DMS153 treated with DMSO at 0.1 percent for 48 hours (cell line): ENCODE results near the gene IL27RA.

Experiments used
- DNase-seq: peaks from one replicate; lab custom pipeline; 2025; ENCODE audit not compliant: unreplicated experiment; lab: John Stamatoyannopoulos, UW

IL27RA gene

DNA sequence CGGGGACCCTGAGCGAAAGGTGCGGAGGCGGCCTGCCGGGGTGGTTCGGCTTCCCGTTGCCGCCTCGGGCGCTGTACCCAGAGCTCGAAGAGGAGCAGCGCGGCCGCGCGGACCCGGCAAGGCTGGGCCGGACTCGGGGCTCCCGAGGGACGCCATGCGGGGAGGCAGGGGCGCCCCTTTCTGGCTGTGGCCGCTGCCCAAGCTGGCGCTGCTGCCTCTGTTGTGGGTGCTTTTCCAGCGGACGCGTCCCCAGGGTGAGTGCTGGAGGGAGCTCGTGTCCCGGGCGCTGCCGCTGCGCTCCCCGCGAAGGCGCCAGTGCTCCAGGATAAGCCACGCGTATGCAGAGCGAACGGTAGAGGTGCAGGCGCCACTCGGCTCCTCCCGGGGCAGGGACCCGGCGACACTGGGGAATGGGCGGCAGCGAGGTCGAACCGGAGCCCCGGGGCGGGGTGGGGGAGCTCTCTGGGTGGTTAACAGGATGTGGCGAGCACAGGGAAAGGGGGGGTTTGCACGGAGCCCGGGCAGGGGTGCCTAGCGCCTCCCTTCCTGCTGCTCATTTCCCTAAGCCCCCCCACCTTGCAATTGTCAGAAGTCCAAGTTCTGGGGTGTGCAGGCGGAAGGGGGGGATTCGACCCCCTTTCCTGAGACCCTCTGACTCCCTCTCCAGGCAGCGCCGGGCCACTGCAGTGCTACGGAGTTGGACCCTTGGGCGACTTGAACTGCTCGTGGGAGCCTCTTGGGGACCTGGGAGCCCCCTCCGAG is at the start of gene IL27RA:
Gene IL27RA (plus strand): TSS at position 44 of the 762 bp plus-strand sequence. CDS start 111 bp downstream, at position 155.
- DNase-seq = peak; percentile 59

DNA sequence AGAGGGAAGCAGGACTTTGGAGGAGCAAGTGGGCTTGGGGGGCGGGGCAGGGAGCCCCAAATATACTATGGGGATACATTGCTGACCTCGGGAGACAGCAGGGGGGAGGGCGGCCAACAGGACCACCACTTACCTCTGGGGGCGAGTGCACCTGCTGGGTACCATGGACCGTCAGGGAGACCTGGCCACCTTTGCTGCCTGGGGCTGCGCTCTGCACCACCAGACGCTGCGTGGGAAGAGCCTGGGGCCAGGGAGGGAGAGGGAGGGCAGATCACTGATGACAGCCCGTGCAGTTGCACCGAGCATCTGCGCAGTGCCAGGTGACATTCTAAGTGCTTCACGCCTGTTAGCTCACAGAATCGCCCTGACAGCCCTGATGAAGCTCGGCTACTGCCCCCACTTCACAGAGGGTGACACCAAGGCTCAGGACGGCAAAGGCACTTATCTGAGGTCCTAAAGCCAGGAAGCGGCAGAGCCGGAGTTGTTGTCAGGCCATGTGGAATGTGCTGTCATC is 49.5 kb upstream of the IL27RA start:
- DNase-seq = no peak

DNA sequence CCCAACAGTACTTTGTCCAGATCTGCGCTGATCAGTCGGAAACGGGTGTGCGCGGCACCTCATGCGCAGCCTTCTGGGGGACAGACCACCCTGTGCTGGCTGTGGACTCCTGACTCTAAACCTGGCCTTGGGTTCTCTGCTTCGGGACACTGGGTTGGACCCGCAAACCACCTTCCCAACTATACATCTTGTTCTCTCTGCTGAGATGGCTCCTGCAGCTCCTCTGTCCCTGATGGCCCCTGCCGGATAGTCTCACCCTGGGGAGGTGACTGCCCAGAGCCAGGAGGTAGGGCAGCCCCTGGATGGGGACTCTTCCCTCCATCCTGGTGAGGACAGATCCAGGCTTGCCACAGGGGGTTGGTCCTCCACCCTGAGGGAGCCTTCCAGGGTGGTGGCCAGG is 48.8 kb upstream of the IL27RA start:
- DNase-seq = no peak

DNA sequence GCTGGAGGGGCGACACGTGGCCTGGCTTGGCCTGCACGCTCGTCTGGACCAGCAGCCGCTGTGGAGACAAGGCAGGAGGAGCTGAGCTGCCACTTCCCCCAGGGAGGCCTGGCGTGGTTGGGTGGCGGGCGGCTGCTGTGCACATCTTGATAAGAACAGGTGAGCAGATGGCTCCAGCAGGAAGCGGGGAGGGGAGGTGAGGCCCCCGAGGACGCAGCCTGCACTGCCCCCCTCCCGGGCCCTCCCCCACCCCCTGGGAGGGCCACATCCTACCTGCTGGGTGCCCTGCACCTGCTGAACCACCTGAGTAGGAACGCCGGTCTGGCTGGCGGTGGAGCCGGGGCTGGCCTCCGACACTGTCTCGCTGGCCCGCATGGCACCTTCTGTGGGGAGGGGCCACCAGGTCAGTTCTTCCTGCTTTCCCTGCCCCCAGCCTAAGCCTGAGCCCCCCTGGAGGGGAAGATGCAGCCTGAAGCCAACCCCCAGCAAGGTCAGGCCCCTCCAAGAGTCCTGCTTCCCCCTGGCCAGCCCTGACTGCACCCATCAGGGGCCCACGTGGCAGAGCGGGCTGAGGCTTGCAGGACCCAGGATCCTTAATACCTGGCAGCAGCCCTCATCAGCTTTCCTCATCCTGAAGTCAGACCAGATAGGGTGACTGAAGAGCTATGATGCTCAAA is 48.2 kb upstream of the IL27RA start:
- peak; percentile 56 for DNase-seq

DNA sequence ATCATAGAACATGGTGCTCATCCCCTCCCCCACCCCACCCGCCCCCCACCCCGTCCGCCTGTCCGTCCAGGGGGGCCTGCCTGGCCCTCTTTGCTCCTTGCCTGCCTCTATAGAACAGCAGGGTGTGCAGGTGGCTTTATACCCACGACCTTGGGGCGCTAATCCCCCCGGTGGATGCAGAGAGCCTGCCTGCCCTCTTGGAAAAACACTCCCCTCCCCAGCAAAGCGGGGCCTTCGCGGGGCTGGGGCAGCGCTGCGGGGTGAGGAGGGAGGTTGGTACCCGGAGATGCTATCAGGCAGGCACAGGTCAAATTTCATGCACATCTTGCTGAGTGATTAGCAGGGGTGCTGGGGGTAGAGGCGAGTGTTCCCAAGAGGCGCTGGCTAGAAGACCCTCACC is 47.4 kb upstream of the IL27RA start:
- DNase-seq = no peak

DNA sequence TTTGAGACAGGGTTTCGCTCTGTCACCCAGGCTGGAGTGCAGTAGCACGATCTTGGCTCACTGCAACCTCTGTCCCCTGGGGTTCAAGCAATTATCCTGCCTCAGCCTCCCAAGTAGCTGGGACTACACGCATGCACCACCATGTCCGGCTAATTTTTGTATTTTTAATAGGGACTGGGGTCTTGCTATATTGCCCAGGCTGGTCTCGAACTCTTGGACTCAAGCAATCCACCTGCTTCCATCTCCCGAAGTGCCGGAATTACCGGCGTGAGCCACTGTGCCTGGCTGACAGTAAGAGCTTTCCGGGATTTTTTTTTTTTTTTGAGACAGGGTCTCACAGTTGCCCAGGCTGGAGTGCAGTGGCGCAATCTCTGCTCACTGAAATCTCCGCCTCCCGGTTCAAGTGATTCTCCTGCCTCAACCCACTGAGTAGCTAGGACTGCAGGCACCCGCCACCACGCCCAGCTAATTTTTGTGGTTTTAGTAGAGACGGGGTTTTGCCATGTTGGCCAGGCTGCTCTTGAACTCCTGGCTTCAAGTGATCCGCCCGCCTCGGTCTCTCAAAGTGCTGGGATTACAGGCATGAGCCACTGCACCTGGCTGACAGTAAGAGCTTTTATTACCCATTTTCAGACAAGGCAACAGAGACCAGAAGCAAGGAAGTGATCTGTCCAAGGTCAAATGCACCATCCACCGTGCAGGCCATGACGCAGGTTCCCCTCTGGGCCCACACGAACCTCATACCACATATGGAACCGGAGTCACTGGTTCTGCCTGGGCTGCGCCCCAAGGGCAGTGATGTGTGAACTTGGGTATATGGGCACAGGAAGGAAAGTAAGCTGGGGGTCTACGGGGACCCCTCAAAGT is 46.5 kb upstream of the IL27RA start:
- peak; percentile 9 for DNase-seq

DNA sequence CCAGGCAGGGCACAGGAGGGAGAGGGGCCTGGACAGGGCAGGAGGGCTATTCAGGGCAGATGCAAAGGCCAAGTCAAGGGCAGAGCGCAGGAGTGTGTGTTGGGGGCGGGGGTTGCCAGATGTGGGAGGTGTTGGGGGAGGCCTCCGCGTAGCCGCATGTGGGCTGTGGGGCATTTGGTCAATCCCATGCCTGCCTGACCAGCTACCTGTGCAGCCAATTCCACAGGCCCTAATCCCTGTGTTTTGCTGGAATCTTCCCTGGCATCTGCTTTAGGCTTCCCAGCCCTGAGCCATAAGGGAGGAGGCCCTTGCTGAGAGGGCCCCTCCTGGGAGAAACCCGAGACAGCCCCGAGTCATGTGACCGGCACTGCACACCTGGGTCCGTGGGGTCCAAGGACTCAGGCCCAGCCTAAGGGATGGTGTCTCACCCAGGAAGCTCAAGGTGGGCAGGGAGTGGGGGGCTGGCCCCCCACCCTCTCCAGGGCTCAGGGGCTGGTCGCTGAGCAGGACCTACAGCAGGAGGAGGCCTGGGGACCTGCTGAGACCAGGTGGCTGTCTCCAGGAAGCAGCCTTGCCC is 45.7 kb upstream of the IL27RA start:
- DNase-seq = peak; percentile 57

DNA sequence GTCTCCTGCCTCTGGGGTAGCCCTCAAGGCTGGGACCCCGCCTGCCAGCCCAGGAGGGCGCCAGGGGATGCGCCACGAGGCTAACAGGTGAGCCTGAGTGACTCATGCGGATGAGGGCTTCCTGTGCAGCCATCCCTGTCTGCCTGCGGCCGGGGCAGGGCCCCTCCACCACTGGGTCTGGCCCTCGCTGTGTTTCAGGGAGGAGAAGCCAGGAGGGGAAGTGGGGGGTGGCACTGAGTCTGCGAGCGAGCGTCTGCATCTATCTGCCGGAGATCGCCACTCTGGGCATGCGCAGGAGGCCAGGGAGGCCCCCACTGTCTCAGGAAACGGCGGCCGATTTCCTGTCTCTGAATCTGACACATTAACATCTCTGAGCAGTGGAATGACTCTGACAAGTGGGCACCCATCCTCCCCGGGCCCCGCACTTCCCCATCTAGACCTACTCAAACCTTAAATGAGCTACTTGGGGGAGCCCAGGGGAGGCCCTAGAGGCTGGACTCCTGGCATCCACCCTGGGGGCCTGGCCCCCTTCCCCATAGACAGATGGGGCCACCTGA is 45.1 kb upstream of the IL27RA start:
- peak; percentile 90 for DNase-seq

DNA sequence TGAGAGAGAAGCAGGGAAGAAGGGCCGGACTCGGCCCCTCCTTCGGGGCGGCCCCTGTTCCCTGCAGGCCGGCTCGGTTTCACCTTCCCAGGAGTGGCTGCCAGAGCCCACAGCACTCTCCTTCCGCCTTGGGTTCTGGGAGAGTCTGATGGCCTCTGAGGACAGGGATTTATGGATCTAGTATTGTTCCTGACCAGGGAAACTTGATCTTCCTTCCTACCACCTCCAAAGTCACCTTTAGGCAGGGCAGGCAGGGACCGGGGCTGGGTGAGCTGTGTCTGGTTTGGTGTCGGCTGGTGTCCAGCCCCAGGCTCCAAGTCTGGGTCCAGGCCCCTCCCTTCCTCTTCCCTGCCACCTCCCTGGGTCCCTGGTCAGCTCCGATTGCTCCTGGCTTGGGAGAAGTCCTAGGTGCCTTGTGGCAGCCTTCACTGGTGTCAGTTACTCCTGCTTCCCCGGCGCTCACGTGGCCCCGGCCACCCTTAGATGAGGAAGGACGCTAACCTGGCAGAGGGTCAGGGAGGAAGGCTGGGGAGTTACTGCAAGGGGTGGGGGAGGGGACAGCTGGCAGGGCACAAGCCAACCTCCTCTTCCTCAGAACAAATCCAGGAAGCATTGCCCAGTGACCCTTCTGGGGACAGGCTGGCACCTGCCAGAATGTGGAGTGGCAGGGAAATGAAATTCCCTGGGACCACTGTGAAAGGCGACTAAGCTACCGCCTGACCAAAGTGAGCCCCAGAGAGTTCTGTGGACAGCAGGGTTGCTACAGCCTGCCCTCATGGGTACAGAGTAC is 44.3 kb upstream of the IL27RA start:
- no peak for DNase-seq

DNA sequence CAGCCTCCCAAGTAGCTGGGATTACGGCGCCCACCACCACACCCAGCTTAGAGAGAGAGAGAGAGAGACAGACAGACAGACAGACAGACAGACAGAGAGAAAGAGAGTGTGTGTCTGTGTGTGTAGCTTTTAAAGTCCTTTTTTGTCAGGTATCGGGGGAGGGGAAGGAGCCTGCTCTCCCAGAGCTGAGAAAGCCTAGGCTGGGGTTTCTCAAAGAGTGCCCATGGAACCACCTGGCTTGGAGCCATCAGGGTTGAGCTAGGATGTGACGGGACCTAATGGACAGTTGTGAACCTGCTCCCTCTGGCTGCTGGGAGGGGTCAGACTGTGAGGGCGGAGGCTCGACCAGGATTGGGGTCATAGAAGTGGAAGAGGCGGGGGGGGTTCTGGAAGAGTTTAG is 42.1 kb upstream of the IL27RA start:
- DNase-seq = no peak

DNA sequence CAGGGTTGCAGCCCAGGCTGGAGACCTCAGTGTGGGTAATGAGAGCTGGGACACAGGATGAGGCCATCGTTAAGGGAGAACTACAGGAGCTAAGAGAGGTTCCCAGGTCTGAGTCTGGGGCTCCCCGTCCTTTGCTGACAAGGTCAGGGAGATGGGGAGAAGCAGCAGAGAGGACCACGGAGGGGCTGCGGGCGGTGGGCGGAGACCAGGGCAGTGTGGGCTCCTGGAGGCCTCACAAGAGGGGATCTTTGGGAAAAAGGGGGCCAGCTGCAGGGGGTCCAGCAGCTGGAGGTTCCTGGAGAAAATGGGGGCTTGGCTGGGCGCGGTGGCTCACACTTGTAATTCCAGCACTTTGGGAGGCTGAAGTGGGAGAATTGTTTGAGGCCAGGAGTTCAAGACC is 41.5 kb upstream of the IL27RA start:
- DNase-seq = no peak

DNA sequence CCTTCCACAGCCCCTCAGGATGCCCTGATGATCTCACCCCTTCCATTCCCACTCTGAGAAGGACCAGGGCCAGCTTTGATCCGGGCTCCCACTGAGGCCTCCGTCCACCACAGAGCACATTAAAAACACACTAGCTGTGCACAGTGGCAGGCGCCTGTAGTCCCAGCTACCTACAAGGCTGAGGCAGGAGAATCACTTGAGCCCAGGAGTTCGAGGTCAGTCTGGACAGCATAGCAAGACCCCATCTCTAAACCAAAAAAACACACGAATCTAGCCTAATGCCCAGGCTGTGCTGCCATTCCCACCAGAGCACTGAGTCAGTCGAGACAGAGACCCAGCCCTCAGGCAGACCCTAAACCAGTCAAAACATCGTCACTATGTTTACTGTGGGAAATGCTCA is 39.5 kb upstream of the IL27RA start:
- no peak for DNase-seq

DNA sequence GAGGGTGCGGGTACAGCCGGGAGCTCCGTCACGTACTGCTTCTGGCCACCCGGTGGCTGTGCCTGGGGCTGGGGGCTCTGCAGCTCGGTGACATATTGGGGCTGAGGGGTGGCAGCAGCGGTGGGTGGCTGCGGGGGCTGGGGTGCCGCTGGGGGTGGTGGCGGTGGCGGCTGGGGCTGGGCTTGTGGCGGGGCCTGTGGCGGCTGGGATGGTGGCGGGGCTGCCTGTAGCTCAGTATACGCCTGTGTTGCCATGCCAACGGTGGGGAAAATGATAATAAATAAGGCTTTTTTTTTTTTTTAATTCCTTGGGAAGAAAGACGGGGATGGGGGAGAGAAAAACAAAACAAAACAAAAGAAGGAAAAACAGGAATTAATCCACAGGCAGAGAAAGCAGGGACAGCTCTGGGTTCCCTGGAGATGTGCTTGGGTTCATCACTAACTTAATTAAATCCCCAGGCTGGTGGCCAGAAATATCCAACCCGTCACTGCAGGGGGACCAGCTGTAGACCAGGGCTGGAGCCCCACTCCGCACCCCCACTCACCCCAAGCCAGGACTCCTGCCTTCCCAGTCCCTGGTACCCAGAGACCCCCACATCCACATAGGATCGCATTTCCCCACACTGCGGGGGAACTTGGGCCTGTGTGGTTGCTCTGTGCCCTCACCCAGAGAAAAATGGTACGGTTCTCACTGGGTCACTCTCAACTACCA is 37.8 kb upstream of the IL27RA start:
- no peak for DNase-seq

DNA sequence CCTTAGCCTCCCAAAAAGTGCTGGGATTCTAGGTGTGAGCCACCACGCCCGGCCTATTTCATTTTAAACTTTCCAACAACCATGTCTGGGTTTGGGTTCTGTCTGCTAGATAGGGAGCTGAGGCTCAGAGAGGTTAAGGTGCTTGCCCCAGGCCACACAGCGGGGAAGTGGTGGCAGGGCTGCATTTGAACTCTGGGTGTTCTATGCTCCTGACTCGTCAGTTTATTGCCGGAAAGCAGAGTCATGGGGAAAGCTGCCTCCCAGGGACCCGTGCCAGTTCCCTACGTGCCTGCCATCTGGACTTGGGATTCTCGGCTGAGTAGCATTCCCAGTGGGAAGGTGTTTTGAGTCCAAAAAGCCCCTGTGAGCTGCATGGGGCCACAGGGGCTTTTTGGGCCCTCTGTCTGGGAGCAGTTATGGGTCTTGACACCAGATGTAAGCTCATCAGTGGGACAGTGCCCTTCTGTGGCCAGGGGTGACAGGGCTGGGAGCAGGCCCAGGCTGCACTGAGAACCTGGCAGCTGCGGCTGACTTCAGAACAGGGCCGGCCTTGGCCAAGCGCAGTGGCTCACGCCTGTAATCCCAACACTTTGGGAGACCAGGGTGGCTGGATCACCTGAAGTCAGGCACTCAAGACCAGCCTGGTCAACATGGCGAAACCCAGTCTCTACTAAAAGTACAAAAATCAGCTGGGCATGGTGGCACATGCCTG is 36.4 kb upstream of the IL27RA start:
- no peak for DNase-seq

DNA sequence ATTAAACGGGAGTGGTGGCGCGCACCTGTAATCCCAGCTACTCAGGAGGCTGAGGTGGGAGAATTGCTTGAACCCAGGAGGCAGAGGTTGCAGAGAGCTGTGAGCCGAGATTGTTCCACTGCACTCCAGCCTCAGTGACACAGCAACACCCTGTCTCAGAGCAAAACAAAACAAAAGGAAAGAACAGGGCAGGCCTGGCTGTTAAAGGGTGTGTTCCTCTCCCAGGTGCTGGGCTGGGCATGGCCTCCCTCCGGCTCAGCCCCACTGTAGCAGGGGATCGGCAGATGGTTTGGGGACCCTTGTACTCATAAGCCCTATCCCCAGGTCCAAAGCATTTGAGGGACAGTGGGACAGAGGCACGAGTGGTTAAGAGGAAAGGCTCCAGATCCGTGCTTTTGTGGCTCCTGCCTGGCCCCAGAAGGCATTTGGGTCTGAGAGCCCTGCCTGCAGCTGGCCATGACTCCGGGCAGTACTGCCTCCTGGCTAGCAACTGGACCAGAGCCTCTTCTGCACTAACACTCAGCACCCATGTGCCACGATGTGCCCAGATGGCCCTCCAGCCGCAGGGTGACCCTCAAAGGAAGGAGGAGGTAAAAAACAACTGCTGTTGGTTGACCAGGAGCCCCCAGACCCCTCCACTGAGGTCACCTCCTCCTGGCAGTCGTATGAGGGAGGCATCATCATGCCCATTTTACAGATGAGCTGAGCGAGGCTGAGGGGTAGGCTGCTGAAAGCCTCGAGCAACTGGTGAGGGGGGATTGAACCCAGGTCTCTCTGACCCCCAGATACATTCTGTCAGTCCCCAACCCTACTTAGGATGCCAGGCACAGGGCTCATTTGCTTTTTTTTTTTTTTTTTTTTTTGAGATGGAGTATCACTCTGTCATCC is 35.4 kb upstream of the IL27RA start:
- no peak for DNase-seq

DNA sequence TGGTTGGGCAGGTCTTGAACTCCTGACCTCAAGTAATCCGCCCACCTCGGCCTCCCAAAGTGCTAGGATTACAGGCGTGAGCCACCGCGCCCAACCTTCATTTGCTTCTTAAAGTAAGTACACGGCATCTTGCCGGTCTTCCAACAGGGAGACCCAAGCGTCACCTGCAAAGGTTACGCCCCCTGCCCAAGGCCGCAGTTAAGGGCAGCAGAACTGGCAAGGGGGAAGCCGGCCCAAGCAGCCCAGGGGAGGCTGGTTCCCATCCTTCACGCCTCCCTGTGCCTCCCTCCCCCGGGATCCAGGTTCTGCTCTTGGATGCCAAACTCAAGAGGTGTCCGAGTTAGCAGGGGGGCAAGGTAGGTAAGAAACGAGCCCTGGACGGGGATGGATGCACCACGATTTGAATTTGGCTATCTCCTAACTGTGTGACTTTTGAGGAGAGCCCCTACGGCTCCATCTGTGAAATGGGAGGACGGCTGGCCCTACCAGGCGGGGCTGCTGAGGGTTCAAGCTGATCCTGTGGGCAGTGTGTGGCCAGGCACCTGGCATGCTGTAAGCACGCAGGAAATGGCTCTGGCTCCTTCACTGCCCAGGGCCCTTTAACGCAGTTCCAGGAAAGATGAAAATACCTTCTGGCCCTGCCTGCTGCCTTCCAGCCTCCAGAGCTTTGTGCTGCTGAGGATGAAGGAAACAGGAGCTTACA is 34.5 kb upstream of the IL27RA start:
- no peak for DNase-seq

DNA sequence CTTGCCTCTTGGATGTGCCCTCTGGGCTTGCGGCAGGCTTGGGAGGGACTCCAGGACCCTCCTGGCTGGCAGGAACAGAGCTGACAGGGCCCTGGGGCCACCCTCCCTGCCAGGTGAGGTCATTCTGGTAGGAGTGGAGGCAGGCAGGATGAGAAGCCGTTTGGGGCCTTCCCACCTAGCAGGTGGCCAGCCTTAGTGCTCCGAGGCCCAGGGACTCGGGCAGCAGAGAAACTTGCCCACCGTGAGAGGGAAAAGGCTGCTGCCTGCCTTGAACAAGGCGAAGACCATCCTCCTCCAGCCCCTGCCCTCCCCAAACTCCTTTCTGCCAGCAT is 34.0 kb upstream of the IL27RA start:
- DNase-seq = no peak
